Fibroblast of peridontal ligament (primary cell): ENCODE data around the gene E2F8.
A peak's percentile ranks its signal among the peaks of the same experiment; 100 is the strongest.

Source experiments
- DNase-seq: peaks from one replicate; pipeline ENCODE4 v3.0.0-alpha.2; 2010; ENCODE audit errors: extremely low read depth

E2F8 gene

GRCh38 chr11:19187114-19187832, 53.5 kb downstream of the E2F8 start:
- DNase-seq = peak; percentile 36

GRCh38 chr11:19185516-19186052, 55.2 kb downstream of the E2F8 start:
- DNase-seq = no peak

GRCh38 chr11:19185036-19185435, 55.7 kb downstream of the E2F8 start:
- no peak for DNase-seq

GRCh38 chr11:19183646-19184045, 57.1 kb downstream of the E2F8 start:
- DNase-seq = no peak

GRCh38 chr11:19181531-19182261, 59.0 kb downstream of the E2F8 start:
- no peak for DNase-seq

- DNase-seq = no peak
Observed at GRCh38 chr11:19176629-19177186, 64.0 kb downstream of the E2F8 start.
